NCI-H1048 (cell line): Measurements from ENCODE around the gene EDRF1.
"Not testable (repeated sequence)": the region's sequence is repeated elsewhere in the genome, so short reads cannot be mapped to it uniquely, and the experiment has no call there.

Experiments used
- DNase-seq: peaks from one replicate; lab custom pipeline; 2025; lab: John Stamatoyannopoulos, UW

The EDRF1 gene

GRCh38 chr10:125719173-125720001, at the start of gene EDRF1:
TSS of gene EDRF1 (plus strand) at chr10:125719709. CDS start at chr10:125719808, 99 bp downstream.
- peak; percentile 97 for DNase-seq

GRCh38 chr10:125672884-125673283, 46.6 kb upstream of the EDRF1 start:
- no peak for DNase-seq

DNA sequence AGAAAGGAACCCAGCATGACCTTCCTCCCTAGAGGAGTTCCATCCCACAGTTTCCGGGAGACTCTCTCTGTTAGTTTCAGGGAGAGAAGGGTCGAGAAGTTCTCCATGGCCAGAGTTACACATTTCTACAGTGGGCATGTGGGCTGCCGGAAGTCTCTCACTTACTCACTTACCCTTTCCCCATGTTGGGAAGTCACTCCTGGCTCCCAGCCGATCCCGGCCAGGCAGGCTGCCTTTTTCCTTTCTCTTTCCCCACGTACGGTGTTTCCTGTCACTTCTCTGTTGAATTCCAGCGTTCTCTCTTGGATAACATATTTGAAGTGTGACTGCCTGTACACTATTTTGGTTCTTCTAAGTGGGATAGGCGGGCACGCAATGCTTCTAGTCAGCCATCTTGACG, 40.1 kb upstream of the EDRF1 start:
- no peak for DNase-seq

DNA sequence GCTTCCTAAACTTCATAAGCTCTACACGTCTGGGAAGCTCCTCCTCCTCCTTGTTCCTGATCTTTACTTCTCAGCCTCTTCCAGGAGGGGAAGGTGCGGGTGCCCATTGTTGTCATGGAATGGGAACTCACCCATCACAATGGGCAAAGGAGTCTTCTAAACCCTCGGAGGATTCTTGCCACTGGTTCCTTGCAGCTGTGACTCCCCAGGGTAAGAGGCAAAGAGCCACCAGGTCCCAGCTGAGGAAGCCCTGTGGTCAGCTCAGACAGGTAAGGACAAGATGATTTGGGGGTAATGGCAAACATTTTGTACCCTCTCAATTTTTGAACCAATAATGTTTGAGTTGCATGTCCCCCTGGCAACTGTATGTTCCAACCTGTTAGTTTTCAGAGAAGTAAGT, 36.4 kb upstream of the EDRF1 start, which contains the start of gene TEX36:
TSS of gene TEX36 (minus strand) at position 101 of the 400 bp plus-strand sequence. CDS start 174 bp downstream, outside the sequence.
- no peak for DNase-seq

DNA sequence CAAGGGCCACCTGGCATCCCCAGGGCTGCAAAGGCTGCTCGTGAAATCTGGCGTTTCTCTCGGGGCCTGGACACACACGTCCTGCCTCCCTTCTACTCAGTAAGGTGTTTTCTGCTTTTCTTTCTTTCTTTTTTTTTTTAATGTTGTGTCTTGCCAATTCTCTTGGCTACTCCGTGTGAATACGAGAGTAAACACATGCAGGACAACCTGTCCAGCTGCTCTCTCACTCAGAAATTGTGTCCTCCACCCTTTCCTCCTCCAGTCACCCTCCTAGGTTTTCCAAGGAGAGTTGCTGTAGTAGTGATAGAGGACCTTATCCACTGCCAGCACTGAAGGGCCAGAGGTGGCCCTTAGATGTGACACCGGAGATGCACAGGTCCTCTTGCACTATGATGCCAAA, 35.7 kb upstream of the EDRF1 start:
- DNase-seq, result no peak

DNA sequence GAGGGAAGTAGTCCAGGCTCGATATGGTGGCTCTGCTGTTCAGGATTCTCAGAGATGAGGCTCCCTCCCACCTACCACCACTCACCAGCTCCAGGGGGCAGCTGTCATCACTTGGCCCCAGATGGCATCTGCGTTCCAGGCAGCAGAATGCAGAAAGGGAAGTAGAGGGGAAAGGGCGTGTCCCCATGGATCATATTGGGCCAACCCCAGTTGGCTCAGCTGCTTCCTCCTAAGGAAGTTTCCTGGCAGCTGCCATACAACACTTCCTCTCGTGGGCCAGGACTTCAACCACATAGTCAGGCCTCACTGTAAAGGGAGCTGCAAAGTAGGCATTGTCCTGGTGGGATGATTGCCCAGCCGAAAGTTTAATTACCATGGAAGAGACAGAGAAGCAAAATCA, 34.9 kb upstream of the EDRF1 start:
- no peak for DNase-seq

GRCh38 chr10:125687507-125688185, 31.9 kb upstream of the EDRF1 start:
- no peak for DNase-seq

DNA sequence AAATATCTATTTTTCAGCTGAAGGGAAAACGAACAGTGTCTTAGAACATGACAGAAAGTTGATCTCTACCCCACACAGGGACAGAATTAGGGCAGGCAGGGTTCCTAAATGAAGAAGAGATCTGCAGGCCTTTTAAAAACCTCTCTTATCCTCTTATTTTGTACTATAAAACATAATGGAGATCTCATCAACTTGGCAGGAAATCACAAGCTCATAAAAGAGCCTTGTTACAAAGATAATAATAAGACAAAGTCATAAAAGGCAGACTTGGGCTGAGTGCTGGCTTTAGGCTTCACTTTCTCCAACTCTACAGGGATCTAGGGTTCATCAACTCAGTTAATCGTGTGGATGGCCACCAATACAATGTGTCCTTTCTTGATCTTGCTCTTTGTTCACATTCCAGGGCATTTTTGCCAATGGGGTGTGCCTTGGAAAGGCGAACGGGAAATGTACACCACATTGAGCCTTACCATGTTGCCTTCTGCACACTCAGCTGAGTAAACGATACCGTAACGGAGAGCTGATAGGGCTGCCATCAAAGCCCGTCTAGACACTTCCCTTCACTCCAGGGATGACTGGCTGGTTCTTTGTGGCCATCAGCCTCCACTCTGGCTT, 29.4 kb upstream of the EDRF1 start:
- DNase-seq, result no peak

DNA sequence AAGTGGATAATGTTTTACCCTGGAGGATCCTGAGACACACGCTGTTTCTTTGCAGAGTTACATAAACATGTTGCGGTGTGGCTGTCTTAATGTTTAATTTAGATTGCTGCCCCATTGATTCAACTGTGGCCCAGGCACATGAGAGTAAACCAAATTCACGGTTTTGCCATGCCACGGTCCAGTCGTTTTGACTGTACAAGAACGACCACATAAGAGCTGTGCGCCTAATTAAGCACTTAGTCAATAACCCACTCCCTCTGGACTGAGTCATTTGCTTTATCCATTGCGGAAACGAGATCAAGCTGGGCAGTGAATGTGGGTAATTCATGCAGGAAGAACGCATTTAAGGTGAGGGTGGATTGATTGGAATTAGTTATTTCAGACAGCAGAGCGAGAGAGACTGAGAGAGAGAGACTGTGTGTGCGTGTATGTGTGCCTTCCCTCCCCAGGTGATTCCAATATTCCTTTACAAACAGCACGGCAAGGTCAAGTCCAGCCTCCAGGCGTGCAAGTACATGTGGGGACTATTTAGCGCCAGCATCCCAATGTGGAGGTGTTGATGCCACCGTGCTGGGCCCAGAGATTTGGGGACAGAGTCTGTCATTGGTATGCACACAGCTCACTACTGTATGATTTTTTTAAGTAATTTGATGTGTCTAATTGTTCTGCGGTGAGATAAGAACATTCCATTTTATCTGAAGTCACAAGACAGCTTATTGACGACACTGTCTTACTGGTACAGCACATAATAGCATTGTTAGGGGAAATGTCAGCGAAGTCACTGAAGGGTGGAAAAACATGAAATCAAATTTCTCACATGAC, 28.1 kb upstream of the EDRF1 start:
- DNase-seq, result no peak

GRCh38 chr10:125692196-125692595, 27.3 kb upstream of the EDRF1 start:
- DNase-seq, result no peak

DNA sequence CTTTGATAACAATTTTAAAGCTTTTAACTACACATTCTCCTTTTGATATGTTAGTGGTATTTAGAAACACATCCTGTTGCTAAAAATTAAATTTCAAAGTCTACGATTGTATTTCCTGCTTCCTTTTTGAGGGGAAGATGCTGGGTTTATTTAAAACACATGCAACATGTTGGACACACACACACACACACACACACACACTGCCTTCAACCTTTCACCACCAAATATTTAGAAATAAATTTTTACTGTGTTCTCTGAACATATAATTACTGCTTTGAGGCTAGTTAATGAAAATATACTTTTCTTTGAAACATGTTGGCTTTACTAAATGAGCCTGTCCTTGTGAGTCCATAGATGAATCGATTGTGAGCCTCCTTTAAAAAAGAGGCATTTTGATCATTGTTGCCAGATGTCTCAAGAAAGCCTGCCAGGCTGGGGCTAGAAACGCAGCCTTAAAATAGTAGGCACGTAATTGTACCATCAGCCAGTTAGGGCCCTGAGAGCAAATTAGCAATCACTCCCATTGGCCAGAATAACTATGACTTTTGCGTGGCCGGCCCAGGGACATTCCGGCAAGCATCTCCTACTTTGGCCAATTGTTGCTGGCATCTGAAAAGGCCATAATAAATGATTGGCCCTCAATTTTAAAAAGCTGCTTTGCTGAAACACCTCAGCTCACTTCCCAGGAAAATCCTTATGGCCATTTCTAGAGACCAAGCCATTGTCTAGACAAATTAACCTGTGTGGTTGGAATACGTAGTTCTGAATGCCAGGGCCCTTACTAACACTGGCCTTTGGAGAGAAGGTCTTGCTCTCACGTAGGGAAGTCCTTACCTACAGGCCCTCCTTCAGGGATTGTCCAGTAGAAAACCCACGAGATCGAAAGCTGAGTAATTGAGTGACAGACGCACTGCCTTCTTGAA, 26.6 kb upstream of the EDRF1 start:
- no peak for DNase-seq

DNA sequence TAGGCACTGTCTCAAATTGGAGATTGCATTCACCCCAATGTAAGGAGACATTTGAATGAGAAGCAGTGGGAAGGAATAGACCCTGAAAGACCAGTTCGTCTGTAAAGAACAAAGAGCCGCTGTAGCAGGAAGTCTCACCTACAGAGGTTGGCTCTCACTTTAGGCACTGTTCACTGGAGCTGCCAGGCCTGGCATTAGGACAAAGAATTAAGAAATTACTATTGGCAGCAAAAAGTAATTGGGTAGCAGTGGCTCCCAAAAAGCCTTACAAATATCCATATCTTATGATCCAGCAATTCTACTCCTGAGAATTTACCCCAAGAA, 26.0 kb upstream of the EDRF1 start:
- no peak for DNase-seq

DNA sequence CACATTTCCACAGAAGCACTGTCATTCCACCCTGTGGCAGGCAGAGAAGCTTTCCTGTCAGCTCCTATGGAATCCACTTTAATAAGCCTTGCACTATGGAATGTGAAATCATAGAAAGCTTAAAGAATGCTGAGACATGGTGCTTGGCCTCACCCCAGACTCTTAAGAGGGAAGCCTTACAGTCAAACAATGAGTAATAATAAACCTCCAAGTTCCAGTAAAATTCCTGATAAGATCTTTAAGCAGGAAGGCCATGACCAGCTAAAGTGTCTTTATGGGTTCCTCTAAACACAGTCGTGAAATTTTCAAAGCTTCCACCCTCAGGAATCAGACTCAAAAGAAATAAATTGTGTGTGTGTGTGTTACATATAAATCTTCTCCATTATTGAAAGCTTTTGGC, 24.6 kb upstream of the EDRF1 start:
- DNase-seq, result no peak

- not testable (repeated sequence) for DNase-seq
These were observed 22.6 kb upstream of the EDRF1 start for GRCh38 chr10:125696884-125697283.

- DNase-seq, result no peak
These were observed 21.0 kb upstream of the EDRF1 start for GRCh38 chr10:125698481-125698998.

DNA sequence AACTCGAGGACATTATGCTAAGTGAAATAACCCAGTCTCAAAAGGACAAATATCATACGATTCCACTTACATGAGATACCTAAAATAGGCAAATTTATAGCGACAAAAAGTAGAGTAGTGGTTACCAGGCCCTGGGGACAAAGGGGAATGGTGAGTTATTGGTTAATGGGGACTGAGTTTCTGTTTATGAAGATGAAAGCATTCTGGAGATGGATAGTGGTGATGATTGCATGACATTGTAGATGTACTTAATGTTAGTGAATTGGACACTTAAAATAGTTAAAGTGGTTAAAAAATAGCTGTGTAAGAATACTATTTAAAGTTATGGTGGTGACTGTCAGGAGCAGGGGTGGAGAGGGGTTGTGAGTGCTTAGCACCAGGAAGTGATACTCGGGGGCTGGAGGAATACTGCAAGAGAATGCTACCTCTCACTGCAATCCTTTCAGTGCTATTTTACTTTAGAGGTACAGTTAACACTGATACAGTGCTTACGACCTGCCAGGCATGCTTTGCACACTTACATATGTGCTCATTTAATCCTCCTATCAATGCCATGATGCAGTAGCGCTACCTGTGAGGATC, 19.9 kb upstream of the EDRF1 start:
- no peak for DNase-seq

DNA sequence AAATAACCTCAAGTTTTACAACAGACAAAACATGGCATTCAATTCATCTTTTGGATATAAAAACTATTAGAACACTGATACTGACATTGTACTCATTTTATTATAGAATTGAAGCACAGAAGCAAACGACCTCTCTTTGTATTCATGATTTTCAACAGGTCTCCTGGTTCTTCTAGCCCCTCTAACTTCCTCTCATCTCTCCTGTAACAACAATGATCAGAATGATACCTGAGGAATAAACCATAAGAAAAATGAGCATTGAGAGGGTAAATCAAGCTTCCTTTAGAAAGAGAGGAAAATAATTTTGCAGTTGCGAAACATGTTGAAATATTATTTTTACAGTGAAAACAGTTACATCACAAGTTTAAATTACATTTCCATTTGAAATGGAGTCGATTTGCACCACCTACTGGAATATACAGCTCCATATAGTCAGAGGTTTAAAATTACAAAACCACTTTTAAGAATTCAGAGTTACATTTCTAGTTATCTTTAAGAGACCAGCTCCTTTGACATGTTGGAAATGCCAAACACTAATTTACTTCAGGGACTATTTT, 19.1 kb upstream of the EDRF1 start:
- DNase-seq, result no peak

DNA sequence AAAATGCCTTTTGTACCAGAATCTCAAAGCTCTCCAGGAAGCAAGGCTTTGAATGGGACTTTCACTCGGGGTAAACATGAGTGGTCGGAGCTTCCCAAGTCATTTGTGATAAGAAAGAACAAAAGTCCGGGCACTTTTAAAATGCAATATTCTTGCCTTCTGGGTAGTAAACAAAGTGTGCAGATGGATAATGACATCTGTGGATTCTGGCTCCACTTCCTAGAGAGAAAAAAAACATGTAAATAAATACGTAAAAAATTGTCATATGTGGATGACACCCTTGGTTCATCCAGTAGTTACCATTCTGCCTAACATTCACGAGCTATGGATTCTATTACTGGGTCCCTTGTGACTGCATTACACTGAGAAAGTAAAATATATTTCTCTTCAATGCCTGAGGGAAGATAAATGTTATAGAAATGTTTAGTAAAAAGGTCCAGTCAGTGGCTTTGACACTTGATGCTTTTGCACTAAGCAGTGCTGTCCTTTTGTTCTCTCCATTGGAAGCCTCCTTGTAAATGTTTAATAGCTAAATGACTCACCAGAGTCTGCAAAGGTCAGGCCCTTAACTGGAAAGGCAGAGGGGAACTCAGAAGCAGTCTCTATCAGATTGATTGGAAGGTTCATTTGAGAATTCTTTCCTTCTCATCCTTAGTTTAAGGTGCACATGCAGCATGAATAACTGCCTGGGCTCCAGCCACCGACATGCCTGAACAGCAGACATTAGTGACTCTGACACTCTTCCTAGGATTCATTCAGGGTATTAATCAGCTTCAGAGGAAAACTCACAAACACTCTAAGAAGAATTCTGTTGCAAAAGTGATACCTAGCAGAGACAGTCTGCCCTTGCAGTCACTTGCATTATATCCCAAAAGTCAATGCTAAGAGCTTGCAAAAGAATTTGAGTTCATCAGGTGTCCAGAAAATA, 11.7 kb upstream of the EDRF1 start:
- DNase-seq, result no peak

GRCh38 chr10:125708971-125709503, 10.5 kb upstream of the EDRF1 start:
- DNase-seq, result no peak
